HG02973 (cell line): ENCODE data around the gene TAPBPL.
"Not testable (repeated sequence)": the region's sequence is repeated elsewhere in the genome, so short reads cannot be mapped to it uniquely, and the experiment has no call there.

Experiments
- ATAC-seq: cut with Tn5 transposase; IDR thresholded peaks from one replicate; pipeline ENCODE4 v1.9.1; 2021; ENCODE audit warnings: moderate library complexity; ENCODE audit not compliant: unreplicated experiment

The TAPBPL gene, protein sequence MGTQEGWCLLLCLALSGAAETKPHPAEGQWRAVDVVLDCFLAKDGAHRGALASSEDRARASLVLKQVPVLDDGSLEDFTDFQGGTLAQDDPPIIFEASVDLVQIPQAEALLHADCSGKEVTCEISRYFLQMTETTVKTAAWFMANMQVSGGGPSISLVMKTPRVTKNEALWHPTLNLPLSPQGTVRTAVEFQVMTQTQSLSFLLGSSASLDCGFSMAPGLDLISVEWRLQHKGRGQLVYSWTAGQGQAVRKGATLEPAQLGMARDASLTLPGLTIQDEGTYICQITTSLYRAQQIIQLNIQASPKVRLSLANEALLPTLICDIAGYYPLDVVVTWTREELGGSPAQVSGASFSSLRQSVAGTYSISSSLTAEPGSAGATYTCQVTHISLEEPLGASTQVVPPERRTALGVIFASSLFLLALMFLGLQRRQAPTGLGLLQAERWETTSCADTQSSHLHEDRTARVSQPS

DNA sequence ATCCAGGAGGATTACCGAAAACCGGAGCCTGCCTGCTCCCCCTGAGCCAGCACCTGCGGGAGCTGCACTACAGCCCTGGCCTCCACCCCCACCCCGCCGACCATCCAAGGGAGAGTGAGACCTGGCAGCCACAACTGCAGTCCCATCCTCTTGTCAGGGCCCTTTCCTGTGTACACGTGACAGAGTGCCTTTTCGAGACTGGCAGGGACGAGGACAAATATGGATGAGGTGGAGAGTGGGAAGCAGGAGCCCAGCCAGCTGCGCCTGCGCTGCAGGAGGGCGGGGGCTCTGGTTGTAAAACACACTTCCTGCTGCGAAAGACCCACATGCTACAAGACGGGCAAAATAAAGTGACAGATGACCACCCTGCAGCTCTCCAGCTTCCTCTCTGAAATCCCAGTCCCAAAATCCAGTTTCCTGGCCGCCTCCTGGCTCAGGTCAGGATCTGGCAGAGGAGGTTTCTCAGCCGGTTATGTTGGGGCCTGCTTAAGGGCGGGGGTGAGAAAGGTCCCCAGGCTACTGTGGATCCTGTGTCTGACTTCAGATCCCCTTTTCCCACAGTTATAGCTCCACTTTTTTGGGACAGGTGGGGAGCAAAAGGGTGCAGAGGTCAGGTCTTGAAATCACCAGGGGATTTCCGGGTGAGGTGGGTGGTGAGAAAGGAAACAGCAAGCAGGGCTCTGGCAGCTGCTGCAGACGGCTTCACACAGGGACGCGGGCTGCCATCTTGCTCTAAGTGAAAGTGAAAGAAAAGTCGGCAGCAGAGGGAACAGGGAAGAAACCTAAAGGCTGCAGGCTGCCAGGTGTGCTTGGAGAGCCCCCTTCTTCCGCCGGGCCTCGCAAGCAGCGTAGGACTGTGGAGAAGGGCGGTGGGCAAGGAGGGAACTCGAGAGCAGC, at the start of gene TAPBPL:
Gene TAPBPL (plus strand): TSS at position 695 of the 897 bp plus-strand sequence. CDS start 207 bp downstream, outside the sequence.
- ATAC-seq = peak; percentile 61

DNA sequence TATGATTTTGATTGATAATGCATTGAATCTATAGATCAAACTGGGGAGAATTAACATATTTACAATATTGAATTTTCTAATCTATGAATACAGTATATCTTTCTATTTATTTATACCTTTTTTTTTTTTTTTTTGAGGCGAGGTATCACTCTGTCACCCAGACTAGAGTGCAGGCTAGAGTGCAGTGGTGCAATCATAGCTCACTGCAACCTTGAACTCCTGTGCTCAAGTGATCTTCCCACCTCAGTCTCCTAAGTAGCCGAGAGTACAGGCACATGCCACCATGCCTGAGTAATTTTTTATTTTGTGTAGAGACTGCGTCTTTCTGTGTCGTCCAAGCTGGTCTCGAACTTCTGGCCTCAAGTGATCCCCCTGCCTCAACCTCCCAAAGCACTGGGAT, 47.5 kb upstream of the TAPBPL start:
- ATAC-seq = no peak

DNA sequence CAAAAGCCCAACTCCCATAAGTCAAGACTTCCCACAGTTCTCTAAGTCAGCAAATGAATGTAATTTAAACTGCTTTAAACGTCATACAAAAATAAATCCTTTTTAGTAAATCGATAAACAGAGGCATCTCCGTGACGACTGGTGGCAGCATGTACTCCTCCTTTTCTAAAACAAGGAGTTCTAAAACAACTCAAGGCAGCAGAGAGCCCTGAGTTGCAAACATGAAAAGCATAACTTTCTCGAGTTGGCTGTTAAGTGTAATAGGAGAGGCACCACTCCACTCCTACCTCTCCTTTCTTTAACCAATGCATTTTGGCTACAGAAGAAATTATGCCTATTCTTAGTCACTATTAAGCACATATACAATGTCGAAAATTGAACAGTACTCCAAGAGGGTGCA, 45.9 kb upstream of the TAPBPL start:
- no peak for ATAC-seq

DNA sequence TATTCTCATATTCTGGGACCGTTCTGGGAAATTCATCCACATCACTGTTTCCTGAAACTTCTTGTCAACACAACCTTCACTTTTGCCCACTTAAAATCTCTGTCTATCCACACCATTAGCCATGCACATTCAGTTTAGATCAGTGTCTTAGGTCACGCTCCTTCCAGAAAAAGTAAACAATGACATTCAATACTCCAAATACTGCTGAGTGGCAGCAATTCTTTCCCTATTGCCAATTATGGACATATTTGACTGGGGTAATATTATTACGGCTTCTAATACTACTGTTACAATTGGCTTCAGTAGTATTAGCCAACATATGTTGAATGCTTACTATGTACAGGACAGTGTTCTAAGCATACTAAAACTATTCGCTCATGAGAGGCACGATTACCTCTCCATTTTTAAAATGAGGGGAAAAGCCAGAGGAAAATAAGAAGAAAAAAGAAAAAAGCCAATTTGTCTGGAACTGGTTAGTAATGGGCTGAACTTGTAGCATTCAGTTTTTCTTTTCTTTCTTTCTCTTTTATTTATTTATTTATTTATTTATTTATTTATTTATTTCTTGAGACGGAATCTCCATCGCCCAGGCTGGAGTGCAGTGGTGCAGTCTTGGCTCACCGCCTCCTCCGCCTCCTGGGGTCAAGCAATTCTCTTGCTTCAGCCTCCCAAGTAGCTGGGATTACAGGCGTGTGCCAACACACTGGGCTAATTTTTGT, 44.4 kb upstream of the TAPBPL start:
- ATAC-seq = no peak

DNA sequence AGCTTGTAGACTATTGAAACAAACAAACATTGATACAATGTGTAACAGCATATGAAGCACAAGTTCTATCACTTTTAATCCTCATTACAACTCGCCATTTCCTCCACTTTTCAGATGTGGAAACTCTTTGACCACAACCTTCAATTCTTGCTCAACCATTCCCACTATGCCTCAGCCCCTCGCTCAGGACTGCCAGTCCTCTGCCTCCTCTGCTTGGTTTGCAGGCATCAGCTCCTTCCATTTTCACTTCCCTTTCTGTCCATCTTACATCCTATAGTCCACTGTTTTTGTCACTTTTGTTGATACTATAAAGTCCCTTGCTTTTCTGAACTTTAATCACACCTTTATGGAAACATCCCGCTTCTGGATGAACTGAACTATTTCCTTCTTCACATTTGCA, 35.2 kb upstream of the TAPBPL start:
- no peak for ATAC-seq

DNA sequence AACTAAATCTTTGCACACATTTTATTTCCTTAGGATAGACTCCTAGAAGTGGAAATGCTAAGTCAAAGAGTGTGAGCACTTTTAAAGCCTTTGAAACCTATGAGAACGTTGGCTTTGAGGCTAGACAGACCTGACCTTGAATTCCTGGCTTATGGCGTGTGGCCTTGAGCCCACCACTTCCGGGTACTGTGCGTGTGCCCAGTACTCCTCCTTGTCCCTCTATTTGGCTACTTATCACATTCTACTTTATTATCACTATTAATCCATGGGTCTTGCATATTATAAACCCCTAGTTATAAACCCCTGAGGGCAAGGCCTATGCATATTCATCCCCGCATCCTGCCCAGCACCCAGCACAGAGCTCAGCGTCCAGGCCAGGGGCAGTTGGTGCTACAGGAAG, 33.0 kb upstream of the TAPBPL start:
- ATAC-seq = no peak

DNA sequence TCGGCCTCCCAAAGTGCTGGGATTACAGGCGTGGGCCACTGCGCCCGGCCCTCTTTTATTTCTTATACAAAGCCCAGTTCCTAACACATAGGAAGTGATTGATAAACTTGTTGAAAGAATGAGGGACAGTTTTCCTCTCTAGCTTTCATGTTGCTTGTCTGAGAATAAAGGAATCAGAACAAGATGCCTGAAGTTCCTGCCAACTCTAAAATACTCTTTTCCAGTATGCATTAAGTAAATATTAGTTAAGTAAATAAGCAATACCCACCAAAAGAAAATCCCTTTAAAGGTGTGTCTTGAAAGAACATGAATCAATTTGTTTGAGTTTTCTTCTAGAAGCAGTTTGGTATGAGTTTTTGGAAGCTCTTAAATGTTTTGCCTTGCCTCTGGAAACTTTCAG, 31.5 kb upstream of the TAPBPL start:
- no peak for ATAC-seq

DNA sequence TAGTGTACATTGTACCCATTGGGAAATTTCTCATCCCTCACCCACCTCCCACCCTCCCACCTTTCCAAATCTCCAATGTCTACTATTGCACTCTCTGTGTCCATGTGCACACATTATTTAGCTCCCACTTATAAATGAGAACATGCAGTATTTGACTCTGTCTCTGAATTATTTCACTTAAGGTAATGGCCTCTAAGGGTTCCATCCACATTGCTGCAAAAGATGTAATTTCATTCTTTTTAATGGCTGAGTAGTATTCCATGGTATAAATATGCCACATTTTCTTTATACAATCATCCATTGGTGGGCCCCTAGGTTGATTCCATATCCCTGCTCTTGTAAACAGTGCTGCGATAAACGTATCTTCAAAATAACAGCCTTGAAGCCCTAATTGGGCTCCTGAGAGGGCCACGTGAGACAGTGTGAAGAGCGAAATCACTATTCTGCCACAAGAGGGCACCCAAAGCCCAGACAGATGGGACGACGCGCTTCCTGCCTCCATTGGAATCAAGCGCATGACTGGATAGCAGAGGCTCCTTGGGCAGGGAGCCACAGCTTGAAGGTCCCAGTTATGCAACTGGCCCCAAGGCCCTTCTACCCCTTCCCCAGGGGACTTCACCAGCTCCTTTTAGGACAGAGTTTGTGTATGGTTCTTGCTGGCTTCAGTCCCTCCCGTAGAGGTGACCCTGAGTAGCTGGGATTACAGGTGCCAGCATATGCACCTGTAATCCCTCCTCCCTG, 28.4 kb upstream of the TAPBPL start:
- no peak for ATAC-seq

DNA sequence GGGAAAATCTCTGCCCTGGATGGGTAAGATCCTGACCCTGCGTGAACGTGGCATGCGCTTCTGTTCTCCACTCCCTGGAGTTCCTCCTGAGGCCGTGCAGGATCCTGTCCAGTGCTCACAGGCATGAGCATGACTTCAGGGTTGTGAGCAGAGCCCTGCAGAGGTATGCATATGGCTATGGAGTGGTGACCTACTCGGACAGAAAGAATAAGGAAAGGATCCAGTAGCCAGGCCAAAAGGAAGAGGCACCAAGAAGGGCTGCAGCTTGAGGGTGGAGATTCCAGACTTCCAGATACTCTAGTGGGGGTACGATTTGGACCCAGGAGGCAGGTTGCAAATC, 27.9 kb upstream of the TAPBPL start:
- ATAC-seq = no peak

DNA sequence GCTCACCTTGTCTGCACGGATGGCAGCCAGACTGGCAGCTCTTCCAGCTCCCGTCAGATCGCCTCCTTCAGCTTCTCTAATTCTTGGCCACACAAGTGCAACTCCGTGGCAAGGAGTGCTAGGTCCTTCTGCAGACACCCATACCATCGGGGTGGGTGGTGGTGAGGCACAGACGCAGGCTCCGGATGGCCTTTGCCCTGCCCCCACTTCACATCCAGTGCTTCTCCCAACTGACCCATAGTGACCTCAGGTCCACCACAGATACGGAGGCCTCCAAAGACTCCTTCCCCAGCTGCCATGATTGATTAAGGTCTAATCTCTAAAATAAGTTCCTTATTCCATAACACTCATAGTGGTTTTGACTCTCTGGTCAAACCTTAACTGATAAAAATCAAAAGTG, 27.0 kb upstream of the TAPBPL start:
- no peak for ATAC-seq

DNA sequence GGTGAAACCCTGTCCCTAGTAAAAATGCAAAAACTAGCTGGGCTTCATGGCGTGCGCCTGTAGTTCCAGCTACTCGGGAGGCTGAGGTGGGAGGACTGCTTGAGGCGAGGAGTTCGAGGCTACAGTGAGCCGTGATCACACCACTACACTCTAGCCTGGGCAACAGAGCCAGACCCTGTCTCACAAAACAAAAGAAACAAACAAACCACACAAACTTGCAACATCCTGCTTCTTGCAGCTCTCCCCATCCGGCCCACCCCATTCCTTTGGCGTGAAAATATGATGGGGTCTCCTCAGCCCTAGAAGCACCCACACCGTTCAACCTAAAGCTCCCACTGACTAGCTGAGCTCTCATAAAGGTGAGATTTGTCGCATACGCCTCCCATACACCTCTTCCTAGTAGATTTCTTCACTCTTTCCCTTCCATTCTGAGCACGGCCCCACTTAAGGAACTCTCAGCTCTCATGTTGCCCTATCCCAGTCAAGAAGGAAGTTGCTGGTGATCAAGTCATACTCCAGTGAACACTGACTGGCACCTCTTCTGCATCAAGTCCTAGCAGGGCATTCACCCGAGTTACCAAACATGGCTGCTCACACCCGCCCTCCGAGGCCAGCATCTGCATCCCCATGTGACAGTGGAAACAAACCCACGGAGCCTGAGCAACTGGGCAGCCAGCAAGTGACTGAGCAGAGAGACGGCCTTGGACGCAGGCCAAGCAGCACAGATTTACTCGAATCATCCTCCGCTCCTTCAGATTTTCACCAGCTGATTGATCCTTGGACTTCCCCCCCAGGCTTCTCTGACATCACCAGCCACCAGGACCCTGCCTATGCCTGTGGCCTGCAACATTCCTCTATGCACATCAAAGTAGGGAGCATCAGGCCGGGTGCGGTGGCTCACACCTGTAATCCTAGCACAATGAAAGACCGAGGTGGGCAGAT, 26.0 kb upstream of the TAPBPL start:
- ATAC-seq = no peak

DNA sequence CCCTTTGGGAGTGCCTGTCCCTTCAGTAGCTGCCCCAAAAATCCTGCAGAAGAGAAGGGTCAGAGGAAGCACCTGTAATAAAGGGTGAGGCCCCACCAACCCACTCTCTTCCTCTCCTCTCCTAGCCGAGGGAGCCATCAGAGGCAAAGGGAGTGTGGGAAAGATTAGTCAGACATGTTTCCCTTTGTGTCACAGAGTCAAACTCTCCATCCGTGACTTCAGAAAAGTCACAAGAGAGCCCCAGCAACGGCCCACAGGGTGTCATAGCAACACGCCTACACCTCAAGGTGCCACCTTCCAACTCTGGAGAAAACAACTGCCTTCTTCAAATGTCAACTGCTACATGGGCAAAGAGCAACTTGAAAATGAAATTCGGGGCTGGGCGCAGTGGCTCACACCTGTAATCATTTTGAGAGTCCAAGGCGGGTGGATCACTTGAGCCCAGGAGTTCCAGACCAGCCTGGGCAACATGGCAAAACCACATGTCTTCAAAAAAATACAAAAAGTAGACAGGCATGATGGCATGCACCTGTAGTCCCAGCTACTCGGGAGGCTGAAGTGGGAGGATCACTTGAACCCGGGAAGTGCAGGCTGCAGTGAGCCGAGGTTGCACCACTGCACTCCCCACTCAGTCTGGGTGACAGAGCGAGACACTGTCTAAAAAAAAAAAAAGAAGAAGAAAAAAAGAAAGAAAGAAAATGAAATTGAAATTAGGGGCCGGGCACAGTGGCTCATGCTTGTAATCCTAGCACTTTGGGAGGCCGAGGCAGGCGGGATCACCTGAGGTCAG, 24.8 kb upstream of the TAPBPL start:
- ATAC-seq = peak; percentile 57

DNA sequence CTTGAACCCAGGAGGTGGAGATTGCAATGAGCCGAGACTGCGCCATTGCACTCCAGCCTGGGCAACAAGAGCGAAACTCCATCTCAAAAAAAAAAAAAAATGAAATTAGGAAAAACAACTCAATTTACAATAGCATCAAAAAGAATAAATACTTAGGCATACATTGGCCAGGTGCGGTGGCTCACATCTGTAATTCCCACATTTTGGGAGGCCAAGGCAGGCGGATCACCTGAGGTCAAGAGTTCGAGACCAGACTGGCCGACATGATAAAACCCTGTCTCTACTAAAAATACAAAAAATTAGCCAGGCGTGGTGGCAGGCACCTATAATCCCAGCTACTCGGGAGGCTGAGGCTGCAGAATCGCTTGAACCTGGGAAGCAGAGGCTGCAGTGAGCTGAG, 24.0 kb upstream of the TAPBPL start:
- ATAC-seq = not testable (repeated sequence)

DNA sequence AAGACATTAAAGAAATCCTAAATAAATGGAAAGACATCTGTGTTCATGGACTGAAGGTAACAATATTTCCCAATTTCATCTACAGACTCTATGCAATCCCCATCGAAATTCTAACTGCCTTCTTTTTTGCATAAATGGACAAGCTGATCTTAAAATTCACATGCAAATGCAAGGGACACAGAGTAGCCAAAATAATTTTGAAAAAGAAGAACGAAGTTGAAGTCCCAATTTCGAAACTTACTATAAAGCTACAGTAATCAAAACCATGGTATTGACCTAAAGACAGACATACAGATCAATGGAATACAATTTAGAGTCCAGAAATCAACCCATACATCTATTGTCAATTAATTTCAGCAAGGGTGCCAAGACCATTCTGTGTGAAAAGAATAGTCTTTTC, 23.5 kb upstream of the TAPBPL start:
- ATAC-seq = no peak

DNA sequence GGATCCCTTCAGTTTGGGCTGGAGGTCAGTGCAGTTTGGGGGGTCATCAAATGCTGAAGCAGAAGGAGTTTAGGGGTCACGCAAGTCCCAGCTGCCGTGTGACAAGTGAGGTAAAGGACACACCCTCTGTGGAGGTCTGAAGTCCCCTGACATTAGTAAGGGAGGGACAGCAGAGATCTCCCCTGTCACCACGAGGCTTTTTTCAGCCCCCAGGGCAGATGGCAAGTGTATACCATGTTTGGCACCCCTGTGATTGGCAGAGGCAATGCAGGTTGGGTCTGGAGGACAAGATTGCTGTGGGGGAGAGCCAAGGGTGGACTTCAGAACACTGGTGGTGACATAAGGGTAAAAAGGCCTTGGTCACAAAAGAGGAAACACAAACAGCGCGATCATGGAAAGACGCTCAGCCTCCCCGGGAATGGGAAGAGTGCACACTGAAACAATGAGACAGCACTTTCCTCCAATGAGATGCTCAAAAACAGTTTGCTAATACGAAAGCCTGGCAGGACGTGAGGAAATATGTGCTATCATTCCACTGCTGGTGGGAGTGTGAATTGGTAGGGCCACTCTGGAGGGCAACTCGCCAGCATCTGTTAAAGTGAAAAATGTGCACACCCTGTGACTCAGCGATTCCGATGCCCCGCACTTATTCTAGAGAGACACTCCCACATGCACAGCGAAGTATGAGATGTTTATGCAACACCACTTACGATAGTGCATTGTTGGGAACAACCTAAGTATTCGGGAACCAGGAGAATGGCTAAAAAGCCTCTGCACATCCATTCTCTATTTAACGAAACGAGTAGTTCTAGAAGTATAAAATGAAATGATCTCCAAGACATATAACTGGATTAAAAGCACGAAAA, 21.5 kb upstream of the TAPBPL start:
- no peak for ATAC-seq

DNA sequence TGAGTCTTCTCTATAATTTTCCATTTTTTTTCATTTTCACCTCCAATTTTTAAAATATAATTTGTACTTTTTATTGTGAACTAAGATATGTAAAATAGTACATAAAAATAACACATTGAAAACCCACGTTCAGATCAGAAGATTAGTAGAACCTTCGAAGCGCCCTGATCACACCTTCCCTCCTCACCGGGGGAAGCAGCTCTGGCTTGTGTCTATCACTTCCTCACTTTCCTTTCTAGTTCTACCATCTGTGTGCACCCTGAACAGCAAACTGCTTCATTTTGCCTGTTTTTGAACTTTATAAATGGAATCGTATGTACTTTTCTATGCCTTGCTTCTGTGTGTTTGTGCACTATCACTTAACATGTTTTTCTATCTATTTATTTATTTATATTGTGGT, 18.9 kb upstream of the TAPBPL start:
- no peak for ATAC-seq

DNA sequence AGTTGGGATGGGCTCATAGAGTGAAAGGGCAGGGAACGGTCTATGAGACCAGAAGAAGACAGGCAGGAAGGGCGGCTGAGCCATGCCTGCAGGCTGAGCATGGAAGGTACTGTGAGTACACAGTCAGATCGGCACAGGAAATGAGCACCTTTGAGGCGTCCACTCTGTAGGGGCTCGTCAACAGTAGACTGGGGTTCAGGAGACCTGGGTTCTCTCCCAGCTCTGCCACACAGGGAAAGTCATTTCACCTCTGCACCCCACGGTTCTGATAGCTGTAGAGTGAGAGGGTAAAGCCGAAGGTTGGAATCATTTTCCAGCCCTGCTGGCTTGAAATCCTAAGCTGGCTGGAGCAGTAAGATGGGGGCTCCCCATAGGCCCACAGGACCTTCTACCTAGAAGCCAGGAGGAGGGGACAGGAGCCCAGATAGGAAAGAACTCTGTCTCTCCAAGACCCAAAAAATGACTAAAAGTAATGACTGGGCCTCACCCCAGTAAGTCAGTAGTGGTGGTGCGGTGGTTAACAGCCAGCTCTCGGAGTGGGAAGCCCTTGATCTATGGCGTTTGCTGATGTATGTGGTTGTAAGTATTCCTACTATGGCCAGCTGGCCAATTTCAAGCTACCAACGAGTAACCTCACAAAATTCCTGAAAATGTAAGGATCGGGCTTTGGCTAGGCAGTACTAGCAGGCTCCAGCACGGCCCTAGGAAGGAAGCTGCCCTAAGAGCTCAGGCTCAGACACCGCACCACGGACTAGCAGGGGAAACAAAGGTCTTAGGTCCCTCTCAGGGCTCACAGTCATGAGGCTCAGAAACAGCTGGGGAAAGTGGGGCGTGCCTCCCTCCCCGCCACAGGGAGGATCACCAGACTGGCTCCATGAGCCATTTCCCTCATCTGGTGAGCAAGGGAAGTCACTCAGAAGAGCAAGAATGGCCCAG, 17.4 kb upstream of the TAPBPL start:
- no peak for ATAC-seq
